NCI-H526 treated with DMSO at 0.1 percent for 48 hours (cell line): ENCODE measurements around the gene MAD1L1.
"Not testable (repeated sequence)": the region's sequence is repeated elsewhere in the genome, so short reads cannot be mapped to it uniquely, and the experiment has no call there.

Experiments
- DNase-seq: peaks from one replicate; lab custom pipeline; 2025; lab: John Stamatoyannopoulos, UW

The MAD1L1 gene

DNA sequence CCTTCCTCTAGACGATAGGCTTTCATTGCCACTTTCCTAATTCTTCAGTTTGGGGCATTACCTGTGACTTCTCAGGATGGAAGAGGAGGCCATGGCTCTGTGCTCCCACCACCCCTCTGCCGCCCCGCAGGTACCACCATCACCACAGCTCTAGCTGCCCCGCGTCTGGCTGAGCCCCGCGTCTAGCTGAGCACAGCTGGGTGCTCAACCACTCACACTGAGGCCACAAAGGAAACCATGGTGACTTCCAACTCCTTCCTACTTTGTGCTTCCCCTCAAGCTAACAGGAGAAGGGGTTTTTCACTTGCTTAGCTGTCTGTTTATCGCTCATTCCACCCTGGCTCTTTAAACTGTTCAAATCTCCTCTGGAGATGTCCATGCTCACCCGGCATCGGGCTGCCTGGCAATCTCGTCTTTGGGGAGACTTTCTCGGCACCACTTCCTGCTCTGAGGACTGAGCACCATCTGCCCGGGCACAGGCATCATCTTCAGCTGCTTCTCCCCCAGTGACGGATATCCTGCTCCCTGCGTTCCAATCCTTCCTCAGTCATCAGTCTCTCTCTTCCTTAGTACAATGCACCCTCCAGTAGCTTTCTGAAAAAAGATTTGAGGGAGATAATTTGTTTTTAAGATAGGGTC, 59.4 kb downstream of the MAD1L1 start:
- DNase-seq: no peak

DNA sequence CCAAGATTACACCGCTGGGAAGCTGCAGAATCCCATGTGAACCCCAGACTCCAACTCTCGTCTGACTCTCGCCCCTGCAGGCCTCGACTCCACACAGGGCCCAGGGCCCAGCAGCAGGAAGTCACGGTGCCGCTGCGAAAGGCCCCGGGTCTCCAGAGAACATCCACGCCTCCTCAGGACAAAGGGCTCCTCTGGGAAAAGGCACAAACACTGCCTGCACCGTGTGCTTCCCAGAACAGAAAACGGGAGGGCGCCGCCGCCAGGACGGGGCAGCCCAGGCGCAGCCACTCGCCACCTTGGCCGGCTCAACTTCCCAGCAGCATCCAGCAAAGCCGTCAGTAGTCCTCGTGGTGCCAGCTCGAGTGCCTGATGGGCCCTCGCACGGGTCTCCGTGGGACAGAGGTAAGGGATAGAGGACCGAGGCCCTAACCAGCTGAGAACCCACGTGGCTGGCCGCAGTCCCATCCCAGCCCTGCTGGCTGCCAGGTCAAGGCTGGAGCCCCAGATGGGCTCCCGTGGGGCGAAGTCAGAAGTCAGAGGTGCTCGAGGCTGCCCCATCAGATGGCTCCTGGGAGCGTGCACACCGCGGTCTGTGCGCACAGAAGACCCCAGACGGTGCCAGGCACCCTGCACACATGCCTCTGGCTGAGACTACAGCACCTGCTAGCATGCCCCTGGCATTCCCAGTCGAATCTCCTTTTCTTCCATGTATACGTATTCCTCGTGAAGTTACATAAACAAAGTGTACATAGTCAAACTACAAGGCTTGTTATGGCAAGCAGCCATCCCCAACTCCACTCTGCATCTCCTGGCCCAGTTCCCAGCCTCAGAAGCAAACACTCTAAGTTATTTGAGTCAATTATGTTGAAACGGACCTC, 60.2 kb downstream of the MAD1L1 start:
- DNase-seq: peak; percentile 93

DNA sequence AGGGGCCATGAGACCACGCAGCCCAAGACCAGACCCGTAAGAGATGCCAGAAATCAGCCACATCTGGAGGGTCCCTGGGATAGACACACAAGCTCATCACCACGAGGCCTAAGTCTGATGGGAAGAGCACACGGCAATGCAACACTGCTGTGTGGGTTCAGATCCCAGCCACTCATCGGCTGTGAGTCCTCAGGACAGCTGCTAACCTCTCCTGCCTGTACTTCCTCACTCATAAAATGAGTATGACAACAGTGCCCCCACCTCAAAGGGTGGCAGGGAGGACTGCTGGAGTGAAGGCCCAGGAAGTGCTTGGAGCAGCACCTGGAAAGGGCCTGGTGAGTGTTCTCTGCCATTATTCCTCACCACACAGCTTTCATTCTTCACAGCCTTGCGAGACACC, 60.9 kb downstream of the MAD1L1 start:
- no peak for DNase-seq

DNA sequence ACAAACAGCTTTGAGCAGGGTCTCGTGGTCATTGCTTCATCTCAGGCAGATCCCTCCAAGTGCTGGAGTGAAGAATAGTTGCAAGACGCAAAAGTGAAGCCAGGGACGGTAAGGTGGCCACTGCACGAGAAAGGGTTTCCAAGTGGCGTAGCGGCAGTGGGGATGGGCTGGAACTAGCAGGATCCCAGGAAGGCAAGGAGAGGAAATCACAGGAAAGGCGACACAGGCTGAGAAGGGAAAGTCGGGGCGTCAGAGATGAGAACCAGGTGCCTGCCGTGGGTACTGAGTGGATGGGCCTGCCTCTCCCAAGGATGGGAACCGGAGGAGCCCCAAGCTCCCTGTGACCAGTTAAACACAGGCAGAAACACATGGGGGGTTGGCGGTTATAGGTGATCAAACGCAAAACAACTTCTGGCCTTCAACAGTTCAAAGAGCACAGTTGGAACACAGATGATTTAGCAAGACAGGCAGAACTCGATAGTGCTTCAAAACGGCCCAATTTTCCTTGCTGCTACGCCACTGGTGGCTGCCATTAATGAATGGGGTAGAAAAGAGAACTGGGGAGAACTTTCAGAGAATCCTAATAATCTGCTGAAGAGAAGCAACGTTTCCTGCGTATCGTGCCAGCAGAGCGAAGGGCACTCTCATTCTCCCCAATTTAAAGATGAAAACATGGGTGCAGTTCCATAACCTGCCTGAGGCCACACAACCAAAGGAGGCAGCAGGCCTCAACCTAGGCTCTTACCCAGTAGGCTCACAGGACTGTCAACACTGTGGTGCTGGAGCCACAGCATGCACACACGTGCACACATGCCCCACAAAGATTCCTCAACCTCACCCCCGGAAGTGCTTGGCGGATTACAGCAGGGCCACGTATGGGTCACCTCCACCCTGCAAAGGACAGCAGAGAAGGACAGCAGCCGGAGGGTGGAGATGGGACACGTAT, 61.9 kb downstream of the MAD1L1 start:
- DNase-seq: no peak

DNA sequence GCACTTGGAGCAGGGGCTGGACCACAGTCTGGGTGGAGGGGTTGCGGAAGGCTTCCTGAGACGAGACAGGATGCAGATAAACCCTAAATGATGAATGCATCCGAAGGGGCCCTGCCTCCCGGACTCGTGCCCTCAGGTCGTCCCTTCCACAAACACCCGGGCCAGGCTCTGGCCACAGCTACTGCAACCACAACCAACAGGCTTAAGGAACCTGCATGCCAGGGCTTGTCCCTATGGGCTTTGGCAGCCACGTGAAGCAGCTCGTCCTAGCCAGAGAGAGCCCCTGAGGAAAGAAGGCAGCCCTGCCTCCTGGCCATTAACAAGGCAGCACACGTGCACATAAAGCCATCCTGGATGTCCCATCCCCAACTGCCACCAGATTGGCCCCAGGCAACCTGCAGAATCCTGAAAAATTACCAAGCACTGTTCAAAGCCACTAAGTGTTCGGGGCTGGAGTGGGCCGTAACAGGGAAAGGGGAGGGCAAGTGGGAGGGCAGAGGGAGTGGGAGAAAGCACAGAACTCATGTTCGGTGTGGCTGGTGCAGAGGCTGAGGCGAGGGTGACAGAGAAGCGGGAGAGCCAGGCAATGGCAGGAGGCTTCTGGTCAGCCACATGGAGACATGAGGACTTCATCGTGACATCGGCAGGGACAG, 62.7 kb downstream of the MAD1L1 start:
- peak; percentile 61 for DNase-seq

DNA sequence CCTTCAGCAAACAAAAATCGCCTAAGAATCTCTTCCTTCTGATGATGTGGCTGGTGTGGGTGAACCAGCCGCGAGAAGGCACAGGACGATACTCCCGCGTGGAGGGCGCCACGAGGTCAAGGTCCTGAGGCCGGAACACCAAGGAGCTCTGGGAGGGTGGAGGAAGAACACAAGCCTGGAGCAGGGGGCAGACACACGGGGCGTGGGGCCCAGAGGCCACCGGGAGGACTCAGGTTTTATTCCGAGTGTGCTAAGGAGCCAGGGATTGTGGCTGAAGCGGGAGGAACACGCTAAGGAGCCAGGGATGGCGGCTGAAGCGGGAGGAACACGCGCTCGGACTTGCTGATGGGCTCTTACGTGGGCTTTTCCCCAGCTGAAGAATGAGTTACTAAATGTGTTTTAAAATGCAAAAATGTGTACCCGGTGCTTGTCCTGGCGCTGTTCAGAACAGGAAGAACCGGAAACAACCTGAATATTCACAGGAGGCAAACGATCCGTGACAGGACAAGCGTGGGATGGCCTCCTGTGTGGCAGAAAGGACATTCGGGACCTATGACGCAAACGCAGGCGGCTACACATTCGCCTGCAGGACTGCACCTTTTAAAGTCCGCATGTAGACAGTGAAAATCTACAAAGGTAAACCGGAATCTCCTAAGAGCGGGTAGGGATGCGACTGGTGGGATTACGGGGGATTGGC, 64.0 kb downstream of the MAD1L1 start:
- peak; percentile 76 for DNase-seq

DNA sequence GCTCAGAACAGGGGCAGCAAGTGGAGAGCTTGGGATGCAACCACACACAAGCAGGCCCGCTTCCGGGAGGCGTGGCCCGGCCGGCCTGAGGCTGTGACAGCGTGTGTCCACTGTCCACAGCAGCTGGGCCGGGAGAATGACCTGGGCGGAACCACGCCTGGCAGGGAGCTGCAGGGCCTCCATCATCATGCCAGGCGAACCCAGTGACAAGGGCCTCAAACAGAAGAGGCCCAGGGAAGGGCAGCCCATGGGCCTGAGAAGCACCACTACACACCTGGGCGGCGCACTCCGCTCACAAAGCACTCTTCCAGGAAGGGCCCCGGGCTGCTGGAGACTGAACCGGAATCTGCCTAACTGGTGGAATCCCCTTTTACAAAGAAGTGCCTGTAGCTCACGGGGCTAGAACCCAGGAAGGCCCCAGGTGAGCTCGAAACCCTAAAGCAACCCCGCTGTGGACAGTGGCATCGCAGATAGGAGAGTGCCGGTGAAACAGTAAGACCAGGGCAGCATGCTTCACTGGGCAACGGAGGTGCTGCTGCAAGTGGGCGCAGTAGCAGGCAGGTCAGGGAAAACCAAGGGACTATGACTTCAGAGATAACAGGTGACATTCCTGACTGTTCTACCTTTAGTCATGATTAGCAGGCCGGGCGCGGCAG, 66.0 kb downstream of the MAD1L1 start:
- DNase-seq: no peak

DNA sequence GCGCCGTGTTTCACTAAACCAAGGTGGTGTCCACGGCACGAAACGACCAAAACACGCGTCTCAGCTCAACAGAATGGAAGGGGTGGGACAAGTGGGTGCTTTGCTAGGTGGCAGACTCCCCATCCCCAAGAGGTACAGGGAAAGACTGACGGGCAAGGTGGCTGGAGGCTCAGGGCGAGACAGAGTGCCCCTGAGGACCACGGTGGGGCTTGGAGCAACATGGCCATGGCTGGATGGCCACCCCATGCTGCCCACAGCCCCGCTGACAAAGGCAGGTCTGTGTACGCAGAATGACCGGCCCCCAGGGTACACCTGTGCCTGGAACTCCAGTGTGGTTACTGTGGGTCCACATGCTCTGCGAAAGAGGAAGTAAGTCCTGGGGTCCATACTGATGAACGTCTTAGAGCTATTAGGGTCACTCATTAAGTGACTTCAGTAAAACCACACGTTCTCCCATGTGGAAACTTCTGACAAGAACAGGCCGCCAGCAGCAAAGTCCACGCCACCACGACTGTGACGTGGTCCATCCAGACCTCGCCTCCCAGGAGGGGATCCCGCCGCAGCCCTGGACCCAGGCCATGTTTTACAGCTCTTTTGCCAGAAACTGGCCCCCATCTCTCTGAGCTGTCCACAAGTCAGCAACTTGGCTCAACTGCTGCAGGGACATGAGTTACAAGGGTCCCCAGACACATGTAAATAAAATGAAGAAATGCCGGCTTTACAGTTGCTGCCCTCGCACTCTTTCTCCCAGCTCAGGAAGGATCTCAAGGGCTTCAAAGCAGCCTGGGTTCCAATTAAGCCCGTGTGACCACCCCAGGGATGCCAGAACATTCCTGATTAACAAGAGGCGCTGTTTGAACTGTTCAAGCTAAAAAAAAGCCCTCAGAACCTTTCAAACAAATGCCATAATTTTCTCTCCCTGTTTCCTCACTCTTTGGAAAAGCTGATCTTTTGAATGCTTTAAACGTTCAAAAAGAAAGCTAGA, 66.8 kb downstream of the MAD1L1 start:
- no peak for DNase-seq

DNA sequence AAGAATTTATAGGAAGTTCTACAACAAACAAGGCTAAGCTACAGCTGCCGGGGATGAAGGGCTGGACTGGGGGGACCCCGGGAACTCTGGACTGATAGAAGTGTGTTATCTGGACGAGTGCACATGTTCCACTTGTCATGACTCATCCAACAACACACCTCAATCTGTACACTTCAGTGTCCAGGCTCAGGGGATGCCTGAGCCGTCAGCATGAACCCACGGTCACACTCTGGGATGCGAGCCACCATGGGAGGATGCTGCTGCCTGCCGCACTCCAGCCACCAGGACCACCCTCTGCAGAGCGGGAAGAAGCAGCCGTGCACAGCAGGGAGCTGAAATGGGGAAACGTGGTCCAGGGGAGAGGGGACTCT, 67.5 kb downstream of the MAD1L1 start:
- DNase-seq: no peak

DNA sequence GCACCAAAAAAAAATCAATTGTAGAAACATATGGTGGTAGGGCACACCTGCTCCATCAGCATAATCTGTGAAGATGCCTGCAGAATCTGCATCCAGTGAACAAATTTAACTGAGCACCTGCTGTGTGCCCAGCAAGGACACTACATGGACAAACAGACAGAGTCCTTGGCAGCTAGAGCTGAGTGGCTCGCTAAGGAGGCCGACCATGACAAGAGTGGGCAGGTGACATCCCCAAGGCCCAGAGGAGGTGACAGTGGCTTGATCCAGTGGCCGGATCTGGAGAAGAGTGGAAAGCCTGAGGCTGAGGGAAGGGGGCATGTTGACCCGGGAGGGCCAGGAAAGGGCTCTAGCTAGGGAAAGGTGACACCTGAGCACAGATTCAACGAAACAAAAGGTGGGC, 68.1 kb downstream of the MAD1L1 start:
- no peak for DNase-seq

DNA sequence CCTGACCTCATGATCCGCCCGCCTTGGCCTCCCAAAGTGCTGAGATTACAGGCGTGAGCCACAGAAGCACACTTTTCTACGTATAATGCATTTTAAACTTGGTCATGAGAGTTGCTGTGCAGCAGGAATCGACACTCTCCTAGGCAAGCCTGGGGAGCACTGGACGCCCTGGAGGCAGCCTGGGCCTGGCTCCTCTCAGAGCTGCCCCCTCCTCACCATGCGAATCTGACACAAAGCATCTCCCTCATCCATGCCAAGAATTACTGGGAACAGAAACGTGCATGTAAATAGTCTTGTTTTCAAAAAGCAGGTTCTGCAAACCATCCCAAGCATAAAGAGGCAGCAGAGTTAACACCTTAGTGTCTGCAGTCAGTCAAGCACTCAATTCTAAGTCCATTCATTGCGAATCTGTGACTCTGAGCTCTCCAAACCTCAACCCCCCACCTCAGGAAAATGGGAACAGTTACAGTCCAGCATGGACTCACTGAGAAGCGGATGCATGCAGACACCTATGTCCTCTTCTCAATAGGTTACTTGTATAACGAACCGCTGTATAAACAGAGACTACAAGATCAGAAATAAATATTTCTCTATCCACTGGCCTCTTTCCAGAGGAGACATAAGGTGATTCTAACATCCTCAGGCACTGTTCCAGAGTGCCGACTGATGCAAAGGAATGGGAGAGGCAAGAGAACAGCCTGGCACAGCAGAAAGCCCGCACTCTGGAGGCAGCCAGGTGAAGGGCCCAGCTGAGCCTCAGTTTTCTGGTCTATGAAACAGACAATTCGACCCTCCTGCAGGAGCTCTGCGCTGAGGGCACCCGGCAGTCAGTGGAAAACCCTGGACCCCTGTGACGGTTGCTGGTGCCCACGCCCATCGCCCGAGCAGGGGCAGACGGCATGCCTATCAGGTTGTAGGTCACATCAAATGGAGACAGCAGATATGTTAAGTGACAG, 68.9 kb downstream of the MAD1L1 start:
- no peak for DNase-seq

DNA sequence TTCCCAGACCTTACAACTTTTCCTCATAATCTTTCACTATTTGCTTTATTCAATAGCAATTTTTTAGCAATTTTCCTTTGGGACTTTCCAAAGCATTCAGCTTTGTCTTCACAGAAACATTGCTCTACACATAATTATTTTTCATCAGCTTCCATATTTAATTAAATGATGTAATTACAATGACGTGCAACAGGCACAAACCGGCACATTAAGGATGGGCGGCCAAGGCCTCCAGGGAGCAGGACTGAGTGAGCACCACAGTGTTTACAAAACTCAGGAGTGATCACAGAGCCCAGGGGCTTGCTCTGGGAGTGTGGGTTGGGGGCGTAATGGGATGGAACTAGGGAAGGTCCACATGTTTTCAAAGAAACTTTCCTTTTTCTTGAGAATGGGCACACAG, 69.8 kb downstream of the MAD1L1 start:
- no peak for DNase-seq

DNA sequence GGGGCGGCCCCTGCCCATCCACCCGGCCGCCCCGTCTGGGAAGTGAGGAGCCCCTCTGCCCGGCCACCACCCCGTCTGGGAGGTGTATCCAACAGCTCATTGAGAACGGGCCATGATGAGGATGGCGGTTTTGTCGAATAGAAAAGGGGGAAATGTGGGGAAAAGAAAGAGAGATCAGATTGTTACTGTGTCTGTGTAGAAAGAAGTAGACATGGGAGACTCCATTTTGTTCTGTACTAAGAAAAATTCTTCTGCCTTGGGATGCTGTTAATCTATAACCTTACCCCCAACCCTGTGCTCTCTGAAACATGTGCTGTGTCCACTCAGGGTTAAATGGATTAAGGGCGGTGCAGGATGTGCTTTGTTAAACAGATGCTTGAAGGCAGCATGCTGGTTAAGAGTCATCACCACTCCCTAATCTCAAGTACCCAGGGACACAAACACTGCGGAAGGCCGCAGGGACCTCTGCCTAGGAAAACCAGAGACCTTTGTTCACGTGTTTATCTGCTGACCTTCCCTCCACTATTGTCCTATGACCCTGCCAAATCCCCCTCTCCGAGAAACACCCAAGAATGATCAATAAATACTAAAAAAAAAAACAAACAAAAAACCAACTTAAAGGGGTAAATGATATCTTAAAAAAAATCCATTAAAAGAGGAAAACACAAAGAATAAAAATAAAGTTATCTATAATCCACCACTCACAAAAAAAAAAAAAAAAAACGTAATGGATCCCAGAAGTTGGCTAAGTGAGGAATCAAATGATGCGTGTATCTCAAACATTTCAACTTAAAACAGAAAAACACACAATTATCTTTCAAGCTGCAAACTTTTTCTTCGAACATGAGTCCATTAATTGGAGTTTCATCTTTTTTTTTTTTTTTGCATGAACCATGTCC, 70.5 kb downstream of the MAD1L1 start:
- DNase-seq: not testable (repeated sequence)

DNA sequence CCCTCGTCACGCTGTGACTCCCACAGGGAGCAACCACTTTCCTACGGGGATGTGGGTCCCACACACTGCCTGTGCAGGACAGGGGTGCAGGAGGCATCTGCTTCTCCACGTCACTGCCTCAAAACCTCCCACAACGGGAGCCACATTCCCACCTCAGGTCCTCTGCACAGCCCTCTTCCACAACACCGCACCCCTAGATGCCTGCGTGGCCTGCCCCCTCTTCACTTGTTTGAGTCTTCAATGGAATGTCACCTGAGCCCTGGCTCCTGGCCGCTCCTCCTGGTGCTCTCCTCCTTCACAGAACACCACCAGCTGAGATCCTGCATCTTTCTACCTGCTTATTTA, 73.6 kb downstream of the MAD1L1 start:
- no peak for DNase-seq

DNA sequence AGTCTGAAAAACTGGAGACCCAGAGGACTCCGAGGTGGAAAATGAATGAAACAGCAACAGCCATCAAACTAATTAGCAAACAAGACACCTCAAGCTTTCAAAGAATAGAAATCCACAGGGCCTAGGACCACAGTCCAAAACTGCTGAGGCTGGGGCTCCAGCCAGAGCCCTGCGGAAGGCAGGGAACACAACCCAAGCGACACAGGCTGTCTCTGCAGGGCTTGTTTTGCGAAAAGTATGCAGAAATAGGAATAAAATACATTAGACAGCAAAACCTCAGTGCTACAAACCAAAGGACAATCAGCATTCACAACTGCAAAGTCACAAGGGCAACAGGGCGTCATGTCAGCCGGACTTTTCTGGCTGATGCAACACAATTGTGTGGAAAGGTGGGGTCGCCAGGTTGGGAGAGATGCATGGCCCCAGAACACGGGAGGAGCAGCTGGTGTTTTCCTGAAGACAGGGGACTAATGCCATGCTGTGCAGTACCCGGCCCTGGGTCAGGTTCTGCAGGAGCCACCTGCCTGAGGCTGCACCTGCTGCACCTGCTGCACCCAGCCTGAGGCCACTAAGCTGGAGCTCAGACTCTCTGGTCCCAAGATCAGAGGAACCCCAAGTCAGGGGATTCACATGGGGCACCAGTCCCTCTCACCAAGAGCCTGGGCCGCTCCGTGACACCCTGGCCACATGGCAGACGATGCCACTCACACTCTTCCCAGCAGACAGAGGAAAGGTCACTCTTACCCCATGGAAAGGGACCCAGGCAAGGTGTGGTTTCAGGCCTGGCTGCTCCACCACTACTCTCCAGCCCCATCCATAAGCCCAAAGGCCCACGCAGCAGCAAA, 74.2 kb downstream of the MAD1L1 start:
- DNase-seq: no peak

DNA sequence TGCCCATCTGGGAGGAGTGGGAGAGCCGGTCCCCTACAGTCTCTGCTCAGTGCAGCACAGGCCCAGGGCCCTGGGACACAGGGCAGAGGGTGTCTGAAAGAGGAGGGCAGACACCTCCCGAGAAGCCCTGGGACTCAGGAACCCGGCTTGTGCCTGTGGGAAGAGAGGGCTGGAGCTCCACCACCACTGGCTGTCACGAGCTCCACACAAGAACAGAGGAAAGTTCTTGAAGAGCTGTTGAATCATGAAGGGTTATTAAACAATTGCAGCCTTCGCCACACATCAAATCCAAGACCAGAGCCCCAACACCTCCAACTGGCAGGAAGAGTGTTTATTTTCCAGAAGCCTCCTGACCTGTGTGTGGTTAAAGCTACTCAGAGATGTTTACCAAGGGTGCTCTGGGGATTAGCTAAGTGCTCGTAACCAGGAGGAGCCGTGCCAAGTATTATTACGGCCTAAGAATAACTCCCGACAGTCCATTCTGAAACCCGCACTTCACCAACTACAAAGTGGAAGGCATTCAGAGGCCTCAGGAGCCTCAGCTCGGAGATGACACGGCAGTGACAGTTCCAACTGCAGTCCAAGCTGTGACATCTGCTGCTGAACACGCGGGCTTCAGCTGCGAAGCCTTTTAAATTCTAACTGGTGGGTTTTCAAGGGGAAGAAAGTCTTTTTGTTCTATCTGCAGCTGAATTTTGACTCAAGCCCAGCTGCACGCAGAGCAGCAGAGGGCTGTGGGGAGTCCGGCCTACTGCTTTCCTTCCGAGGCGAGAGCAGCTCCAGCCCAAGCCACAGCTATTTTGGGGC, 75.1 kb downstream of the MAD1L1 start:
- DNase-seq: peak; percentile 13
